Measurements from ENCODE around the gene RETREG1.

RETREG1 gene

GRCh38 chr5:16600946-16601345, 15.9 kb downstream of the RETREG1 start:
- TF ChIP-seq, protein P1, sequence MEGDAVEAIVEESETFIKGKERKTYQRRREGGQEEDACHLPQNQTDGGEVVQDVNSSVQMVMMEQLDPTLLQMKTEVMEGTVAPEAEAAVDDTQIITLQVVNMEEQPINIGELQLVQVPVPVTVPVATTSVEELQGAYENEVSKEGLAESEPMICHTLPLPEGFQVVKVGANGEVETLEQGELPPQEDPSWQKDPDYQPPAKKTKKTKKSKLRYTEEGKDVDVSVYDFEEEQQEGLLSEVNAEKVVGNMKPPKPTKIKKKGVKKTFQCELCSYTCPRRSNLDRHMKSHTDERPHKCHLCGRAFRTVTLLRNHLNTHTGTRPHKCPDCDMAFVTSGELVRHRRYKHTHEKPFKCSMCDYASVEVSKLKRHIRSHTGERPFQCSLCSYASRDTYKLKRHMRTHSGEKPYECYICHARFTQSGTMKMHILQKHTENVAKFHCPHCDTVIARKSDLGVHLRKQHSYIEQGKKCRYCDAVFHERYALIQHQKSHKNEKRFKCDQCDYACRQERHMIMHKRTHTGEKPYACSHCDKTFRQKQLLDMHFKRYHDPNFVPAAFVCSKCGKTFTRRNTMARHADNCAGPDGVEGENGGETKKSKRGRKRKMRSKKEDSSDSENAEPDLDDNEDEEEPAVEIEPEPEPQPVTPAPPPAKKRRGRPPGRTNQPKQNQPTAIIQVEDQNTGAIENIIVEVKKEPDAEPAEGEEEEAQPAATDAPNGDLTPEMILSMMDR (conservative IDR thresholded peaks at IDR 0.05): no peak
- no peak for TF ChIP-seq ZFX (IDR thresholded peaks at IDR 0.05)
- H3K27ac ChIP-seq: no peak overlapping the region

GRCh38 chr5:16600397-16600796, 16.4 kb downstream of the RETREG1 start:
- TF ChIP-seq, protein P1 (conservative IDR thresholded peaks at IDR 0.05): no peak
- no peak for TF ChIP-seq ZFX (IDR thresholded peaks at IDR 0.05)
- no peak overlapping the region for H3K27ac ChIP-seq

- TF ChIP-seq, protein P1 (conservative IDR thresholded peaks at IDR 0.05): no peak
- no peak for TF ChIP-seq ZFX (IDR thresholded peaks at IDR 0.05)
- H3K27ac ChIP-seq: no peak overlapping the region
Observed at GRCh38 chr5:16597946-16598694, 18.7 kb downstream of the RETREG1 start.

GRCh38 chr5:16596581-16596940, 20.2 kb downstream of the RETREG1 start:
- no peak overlapping the region for H3K27ac ChIP-seq

DNA sequence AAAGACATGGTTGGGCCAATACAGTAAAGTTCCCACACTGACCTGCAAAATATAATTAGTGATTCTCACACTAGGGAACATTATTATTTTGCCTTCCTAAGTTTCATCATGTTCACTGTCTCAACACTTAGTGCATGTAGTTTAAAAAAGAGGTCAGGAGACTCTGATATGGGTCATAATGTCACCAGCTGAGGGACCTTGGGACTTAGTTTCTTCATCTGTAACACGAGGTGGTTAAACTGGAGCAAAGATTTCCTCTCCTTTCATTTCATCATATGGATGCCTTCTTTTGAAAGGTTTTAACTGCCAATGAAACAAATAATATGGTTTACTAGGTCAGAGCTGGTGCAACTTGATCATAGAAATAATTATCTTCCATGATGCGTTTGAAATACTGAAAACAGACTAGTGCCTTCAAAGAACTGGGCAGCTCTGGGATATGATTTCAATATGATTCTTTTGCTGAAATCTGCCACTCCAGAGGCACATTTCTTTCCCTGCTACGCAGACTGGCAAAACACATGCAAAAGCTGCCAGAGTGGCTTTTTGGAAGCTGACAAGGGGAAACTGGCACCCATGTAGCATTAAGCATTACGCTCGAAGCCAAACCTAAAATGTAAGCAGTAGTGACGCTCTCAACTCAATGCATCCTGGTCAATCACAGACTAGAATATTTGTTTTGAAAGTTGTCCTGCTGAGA, 20.8 kb downstream of the RETREG1 start:
- H3K27ac ChIP-seq: no peak overlapping the region
- TF ChIP-seq, protein P1 (conservative IDR thresholded peaks at IDR 0.05): no peak
- TF ChIP-seq ZFX (IDR thresholded peaks at IDR 0.05): no peak

More at GRCh38 chr5:16596581-16596940, 20.2 kb downstream of the RETREG1 start:
- TF ChIP-seq, protein P1 (conservative IDR thresholded peaks at IDR 0.05): no peak
- TF ChIP-seq ZFX (IDR thresholded peaks at IDR 0.05): no peak

- H3K27ac ChIP-seq: no peak overlapping the region
- TF ChIP-seq, protein P1 (conservative IDR thresholded peaks at IDR 0.05): no peak
- TF ChIP-seq ZFX (IDR thresholded peaks at IDR 0.05): no peak
Observed at GRCh38 chr5:16593628-16594027, 23.2 kb downstream of the RETREG1 start.

DNA sequence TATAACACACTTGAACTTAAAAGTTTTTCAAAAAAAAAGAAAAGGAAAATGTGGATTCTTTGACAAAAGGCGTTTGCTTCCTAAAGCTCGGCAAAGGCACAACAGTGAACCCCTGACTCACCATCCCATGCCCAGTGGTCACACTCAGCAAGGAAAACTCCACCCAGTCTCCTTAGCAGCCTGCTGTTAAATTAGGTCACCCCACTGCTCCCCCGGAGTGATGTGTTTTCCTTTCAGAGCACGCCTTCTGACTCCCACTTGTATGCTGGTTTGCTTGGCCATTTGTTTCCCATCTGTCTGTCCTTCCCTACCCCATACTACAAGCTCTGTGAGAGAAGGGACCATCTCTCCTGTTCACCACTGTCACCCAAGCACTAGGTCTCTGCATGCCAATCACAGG, 23.8 kb downstream of the RETREG1 start:
- TF ChIP-seq, protein P1 (conservative IDR thresholded peaks at IDR 0.05): no peak
- TF ChIP-seq ZFX (IDR thresholded peaks at IDR 0.05): no peak
- no peak overlapping the region for H3K27ac ChIP-seq

Measured in C4-2B (cell line).